GM19035 (cell line): ENCODE results near the gene SOD3.

Experiments used
- ATAC-seq: cut with Tn5 transposase; IDR thresholded peaks from one replicate; pipeline ENCODE4 v1.9.1; 2021; ENCODE audit not compliant: unreplicated experiment

SOD3 gene

GRCh38 chr4:24800325-24800895 is 5.0 kb downstream of the SOD3 start:
- no peak for ATAC-seq

DNA sequence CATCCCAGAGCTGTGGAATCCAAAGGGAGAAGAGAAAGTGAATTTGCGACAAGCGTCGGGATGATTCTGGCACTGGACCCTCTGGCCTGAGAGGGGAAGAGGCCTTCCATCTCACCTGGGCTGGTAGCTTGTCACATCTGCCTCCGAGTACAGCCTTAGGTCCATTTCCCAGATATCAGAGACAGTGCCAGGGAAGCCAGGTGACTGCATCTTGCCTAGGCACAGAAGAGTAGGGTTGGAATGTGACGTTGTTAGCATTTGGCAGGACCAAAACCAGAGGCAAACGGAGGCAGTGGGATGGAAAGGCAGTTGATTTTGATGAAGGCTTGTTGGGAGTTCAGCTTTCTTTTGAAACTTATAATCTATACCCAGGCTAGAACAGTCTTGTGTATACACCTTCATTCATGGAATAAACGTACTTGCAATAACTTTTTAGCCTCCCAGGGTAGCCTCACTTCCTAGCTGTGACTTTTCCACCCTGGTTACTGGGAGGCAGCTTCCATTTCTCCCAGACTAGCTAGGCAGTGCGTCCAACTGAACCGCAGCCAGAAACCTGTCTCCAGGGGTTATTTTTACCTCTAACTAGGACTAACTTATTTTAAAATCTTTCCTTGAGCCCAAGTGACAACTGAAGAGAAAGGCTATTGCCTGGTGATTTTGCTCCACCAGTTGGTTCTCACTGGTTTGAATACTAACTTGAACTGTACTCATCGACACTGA is 5.9 kb downstream of the SOD3 start:
- no peak for ATAC-seq

- ATAC-seq: no peak
Measured at GRCh38 chr4:24802648-24803047, 7.3 kb downstream of the SOD3 start.

DNA sequence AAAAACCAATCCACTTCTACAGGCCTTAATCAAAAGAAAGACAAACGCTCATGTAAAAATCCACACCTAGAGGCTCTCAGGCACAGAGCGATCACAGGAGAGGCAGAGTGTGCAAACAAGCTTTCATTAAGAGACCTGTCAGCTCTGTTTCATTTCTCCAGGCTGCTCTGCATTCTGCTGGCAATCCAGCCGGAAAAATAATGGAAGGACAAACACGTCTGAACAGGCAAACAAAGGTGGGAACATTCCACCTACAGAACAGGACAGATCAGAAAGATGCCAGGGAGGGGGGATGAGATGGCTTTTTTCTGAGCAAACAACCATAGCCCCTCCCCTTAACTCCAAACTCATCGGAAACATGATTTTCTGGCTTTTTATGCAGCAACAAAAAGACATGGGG is 9.7 kb downstream of the SOD3 start:
- no peak for ATAC-seq

GRCh38 chr4:24805566-24805965 is 10.2 kb downstream of the SOD3 start:
- ATAC-seq: no peak

DNA sequence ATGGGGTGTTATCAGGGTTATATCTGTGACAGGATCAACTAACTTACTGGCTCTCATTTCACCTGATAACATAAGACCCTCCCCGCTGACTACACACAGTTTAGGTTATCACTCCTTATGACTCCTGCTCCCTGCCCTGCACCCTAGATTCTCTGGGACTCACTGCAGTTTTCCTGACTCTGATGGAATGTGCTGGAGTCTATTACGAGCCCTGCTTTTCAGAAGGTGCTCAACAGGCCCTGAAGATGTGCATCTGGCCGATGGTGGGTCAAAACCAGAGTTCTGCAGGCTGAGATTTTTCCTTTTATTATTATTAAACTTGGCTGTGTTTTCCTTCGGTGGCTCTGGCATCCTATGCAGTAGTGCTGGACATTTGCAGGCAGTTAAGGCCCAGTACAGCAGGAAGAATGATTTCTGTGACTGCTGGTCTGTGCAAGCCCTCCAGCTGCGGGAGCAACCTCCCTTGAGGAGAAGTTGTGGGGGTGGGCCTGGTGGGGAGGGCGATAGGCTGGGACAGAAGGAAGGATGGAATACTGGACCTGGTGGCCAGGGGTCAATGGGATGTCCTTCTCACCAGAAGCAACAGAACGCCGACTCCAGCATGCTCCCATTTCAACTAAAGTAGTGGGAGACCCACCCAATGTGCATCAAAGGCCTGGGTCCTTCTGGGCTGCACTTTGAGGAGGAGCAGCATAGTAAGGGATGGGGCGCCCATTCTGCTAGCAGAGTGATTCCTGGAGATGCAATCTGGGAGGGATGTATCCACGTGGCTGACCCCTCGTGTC is 11.0 kb downstream of the SOD3 start:
- ATAC-seq: no peak

DNA sequence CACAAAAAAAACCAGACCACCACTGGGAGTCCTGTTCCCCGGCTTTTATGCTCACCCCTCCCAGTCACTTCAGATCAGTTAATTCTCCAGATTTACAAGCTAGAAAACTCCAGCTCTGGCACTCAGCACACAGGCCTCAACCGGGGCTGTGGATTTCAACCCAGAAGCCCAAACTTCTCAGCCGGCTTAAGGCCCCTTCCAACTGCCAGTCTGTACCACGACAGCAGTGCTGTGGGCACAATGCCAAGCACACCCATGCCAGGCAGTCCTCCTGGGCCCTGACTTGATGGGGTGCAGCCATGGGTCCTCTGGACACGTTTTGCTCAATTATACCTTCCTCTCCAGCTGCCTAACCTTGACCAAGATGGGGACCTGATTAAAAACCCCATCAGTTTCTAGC is 12.2 kb downstream of the SOD3 start:
- ATAC-seq: no peak

GRCh38 chr4:24808261-24808660 is 12.9 kb downstream of the SOD3 start:
- ATAC-seq: no peak

GRCh38 chr4:24808955-24809354 is 13.6 kb downstream of the SOD3 start:
- no peak for ATAC-seq

- ATAC-seq: no peak
Measured at GRCh38 chr4:24809376-24809775, 14.0 kb downstream of the SOD3 start.

- ATAC-seq: no peak
Measured at GRCh38 chr4:24809815-24810405, 14.5 kb downstream of the SOD3 start.

DNA sequence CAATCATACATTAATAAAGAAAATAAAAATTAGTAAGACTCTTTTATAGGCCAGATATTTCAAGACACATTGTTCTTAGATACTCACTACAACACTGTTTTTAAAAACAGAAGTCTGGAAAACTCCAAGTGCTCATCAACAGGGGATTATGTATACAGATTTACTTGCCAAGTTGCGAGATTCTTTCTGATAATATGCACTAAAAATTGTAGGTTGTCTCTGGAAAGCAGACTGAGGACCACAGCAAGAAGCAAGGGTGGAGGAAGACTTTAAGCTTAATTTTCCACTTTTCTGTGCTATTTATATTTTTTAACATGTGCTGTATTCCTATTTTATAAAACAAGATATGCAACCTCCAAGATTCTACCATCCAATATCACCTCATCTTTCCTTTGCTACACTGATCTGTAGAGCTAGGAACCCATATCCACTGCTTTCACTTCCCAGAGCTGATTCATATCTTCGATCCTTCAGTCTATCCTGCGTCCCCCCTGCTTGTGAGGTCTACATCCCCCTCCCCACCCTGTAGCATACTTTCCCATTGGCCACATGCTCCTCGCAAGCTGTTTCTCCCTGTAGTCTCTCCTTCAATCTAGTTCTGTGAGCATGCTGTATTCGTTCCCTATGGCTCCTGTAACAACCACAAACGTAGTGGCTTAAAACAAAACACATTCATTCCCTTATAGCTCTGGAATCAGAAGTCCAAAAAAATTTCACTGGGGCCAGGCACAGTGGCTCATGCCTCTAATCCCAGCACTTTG is 15.7 kb downstream of the SOD3 start:
- no peak for ATAC-seq

DNA sequence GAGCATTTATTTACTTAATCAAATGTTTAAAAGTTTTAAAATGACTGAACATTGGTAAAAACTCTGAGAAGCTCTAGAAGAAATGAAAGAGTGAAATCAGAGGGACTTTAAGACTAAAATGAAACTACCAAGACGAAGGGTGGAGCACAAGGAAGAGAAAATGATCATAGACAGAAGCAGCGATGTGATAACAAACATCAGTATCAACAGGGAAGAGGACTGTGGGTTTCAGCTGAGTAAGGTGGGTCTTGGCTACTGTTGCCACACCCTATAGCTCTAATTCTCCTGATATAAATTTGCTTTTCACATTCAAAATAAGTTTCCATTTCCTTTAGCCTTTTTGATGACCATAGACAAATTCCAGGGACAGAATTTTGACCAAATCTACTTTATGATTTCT is 18.4 kb downstream of the SOD3 start:
- ATAC-seq: no peak

DNA sequence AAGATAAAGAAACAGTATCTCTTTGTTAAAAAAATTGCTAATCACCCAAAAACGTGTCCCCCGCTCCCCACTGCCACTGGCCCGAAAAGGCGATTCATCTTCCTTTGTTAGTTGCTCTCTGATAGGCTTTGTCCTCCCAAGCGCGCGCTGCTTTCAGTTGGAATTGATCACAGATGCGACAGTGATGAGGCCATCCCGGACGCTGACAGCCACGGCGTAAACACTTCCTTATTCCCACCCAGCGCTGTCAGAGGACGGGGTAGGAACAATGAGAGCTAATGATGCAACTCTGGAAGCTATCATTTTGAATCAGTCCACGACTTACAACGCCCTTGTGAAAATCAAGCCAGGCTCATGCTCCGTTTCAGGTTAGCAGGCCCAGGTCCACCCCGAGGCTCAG is 21.4 kb downstream of the SOD3 start:
- ATAC-seq: no peak

DNA sequence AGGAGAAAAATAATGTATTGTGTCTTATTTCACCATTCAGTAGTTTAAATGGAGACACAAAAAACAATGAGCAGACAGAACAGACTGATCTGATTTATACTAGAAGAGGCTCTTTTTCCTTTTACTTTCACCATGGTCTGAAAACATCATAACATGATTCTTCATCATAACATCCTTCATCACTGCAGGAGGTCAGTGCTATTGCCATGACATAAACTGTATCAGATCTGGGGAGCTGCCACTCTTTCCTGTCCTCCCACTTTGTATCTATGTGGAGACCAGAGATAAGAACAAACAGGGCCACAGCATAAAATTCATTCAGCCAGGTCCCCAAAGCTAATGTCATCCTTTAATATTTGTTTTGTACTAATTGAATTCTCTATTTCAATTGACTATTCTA is 25.2 kb downstream of the SOD3 start:
- ATAC-seq: no peak

- no peak for ATAC-seq
Measured at GRCh38 chr4:24824720-24825119, 29.3 kb downstream of the SOD3 start.

DNA sequence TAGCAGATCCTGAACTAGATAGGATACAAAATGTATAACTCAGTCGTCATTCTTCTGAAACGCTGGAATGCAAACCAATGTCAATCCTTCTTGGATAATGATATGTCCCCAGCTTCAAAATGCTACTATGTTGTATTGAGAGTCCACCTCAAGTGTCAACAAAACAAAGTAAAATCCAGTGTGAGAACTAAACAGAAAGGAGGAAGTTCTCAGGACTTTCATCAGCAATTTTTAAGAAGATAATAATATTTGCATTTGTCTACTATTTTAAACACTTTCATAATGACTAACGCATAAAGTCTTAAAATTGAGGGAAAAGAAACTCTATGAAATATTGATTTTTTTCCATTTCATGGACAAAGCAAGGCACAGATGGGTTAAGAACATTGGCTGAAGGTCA is 36.3 kb downstream of the SOD3 start:
- ATAC-seq: no peak

DNA sequence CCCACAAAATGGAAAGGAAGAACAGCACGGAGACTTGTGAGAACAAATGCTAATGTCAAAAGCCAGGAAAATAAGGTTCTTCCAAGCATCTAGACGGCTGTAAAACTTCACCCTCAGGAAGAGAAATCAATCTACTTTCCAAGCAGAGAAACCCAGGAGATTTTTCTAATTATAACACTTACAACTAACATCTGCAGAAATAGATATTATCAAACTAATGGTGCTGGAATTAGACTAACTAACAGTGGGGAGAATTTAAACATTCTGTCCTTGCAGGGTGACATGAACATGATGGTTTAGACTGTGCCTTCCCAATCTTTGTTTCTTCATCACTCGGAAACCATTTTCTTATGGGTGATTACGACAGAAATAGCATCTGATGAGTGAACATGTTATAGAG is 40.3 kb downstream of the SOD3 start:
- ATAC-seq: no peak

GRCh38 chr4:24836661-24837242 is 41.4 kb downstream of the SOD3 start:
- ATAC-seq: no peak

DNA sequence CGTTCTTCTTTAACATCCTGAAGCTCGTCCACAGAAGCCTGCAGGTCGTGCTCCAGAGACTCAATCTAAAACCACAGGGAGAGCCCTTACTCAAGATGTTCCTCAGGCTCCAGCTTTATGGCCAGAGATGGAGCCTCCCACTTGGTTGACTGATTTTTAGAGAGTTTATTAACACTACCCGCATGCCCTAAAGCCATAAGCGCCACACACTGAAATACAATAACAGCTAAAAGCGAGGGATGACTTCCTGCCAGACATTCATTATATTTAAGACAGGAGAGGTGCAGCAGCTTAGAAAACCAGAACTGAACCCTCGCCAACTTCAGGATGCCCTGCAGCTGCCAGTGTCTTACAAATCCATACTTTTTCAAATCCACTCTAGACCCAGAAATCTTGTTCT is 42.0 kb downstream of the SOD3 start:
- no peak for ATAC-seq

GRCh38 chr4:24837781-24838180 is 42.4 kb downstream of the SOD3 start:
- ATAC-seq: no peak
